GM12891 (cell line): ENCODE results near the gene BRD9.

Source experiments
- POLR2A ChIP-seq: IDR thresholded peaks from 2 replicates; pipeline ENCODE4 v1.6.1; 2011; ENCODE audit warnings: low read depth, low read length, control low read depth
- POLR2AphosphoS5 ChIP-seq: IDR thresholded peaks from 2 replicates; pipeline ENCODE4 v1.6.1; 2011; ENCODE audit warnings: low read depth, low read length, control low read depth

- TF ChIP-seq POLR2AphosphoS5, result no peak
- TF ChIP-seq POLR2A, result no peak
These were observed 15.6 kb upstream of the BRD9 start for GRCh38 chr5:908172-908571.
